GM21381 (cell line): ENCODE results near the gene PTPRR.

Source experiments
- ATAC-seq: cut with Tn5 transposase; IDR thresholded peaks from one replicate; pipeline ENCODE4 v1.9.1; 2021; ENCODE audit warnings: mild to moderate bottlenecking, moderate library complexity; ENCODE audit not compliant: unreplicated experiment

PTPRR gene

GRCh38 chr12:70709022-70709421 lies 211.5 kb downstream of the PTPRR start:
- ATAC-seq: no peak

- ATAC-seq: no peak
Measured at GRCh38 chr12:70706611-70707010, 213.9 kb downstream of the PTPRR start.

GRCh38 chr12:70698345-70698744 lies 222.2 kb downstream of the PTPRR start:
- ATAC-seq: no peak

GRCh38 chr12:70695361-70696023 lies 225.0 kb downstream of the PTPRR start:
- no peak for ATAC-seq

GRCh38 chr12:70692681-70693288 lies 227.8 kb downstream of the PTPRR start:
- ATAC-seq: no peak

- no peak for ATAC-seq
Measured at GRCh38 chr12:70691018-70691672, 229.4 kb downstream of the PTPRR start.

- ATAC-seq: no peak
Measured at GRCh38 chr12:70686907-70687306, 233.6 kb downstream of the PTPRR start.

GRCh38 chr12:70686299-70686698 lies 234.2 kb downstream of the PTPRR start:
- no peak for ATAC-seq

- ATAC-seq: no peak
Measured at GRCh38 chr12:70683976-70684375, 236.6 kb downstream of the PTPRR start.

GRCh38 chr12:70671698-70672097 lies 248.8 kb downstream of the PTPRR start:
- no peak for ATAC-seq

GRCh38 chr12:70670948-70671347 lies 249.6 kb downstream of the PTPRR start:
- ATAC-seq: no peak

GRCh38 chr12:70667253-70667652 lies 253.3 kb downstream of the PTPRR start:
- ATAC-seq: no peak

GRCh38 chr12:70666364-70666763 lies 254.2 kb downstream of the PTPRR start:
- ATAC-seq: no peak

GRCh38 chr12:70664465-70664881 lies 256.1 kb downstream of the PTPRR start:
- no peak for ATAC-seq

GRCh38 chr12:70663838-70664237 lies 256.7 kb downstream of the PTPRR start:
- ATAC-seq: no peak

- no peak for ATAC-seq
Measured at GRCh38 chr12:70661466-70662161, 258.9 kb downstream of the PTPRR start.

- no peak for ATAC-seq
Measured at GRCh38 chr12:70660620-70661219, 259.8 kb downstream of the PTPRR start.

- ATAC-seq: no peak
Measured at GRCh38 chr12:70660002-70660604, 260.4 kb downstream of the PTPRR start.

- ATAC-seq: no peak
Measured at GRCh38 chr12:70659077-70659606, 261.4 kb downstream of the PTPRR start.

GRCh38 chr12:70657616-70658286 lies 262.8 kb downstream of the PTPRR start:
- no peak for ATAC-seq
